Parathyroid adenoma (tissue), 2 donors: ENCODE results near the gene FUZ.

ENCODE experiments used
- H2AFZ ChIP-seq: fragments of 300-600 bp; sonication (generic); one replicate; pipeline ENCODE4 v1.7.0; 2017; ENCODE audit warnings: antibody characterized with exemption, mild to moderate bottlenecking
- H3K27ac ChIP-seq: fragments of 300-600 bp; sonication (generic); one replicate; pipeline ENCODE4 v1.7.0; 2017
- H3K27me3 ChIP-seq: fragments of 300-600 bp; sonication (generic); one replicate; pipeline ENCODE4 v1.7.0; 2017; ENCODE audit warnings: low read length; ENCODE audit not compliant: control insufficient read depth, insufficient read depth
- H3K36me3 ChIP-seq: fragments of 300-600 bp; sonication (generic); one replicate; pipeline ENCODE4 v1.7.0; 2017; ENCODE audit warnings: low read length; ENCODE audit not compliant: control insufficient read depth, insufficient read depth
- H3K4me1 ChIP-seq: fragments of 300-600 bp; sonication (generic); one replicate; pipeline ENCODE4 v1.7.0; 2017; ENCODE audit warnings: control low read depth
- H3K4me2 ChIP-seq: fragments of 300-600 bp; sonication (generic); one replicate; pipeline ENCODE4 v1.7.0; 2017; ENCODE audit warnings: low read length
- H3K4me3 ChIP-seq: fragments of 300-600 bp; sonication (generic); one replicate; pipeline ENCODE4 v1.7.0; 2017; ENCODE audit warnings: low read depth, low read length
- H3K79me2 ChIP-seq: fragments of 300-600 bp; sonication (generic); one replicate; pipeline ENCODE4 v1.7.0; 2017; ENCODE audit warnings: control low read depth
- H3K9ac ChIP-seq: fragments of 300-600 bp; sonication (generic); one replicate; pipeline ENCODE4 v1.7.0; 2017; ENCODE audit warnings: mild to moderate bottlenecking
- H3K9me3 ChIP-seq: fragments of 300-600 bp; sonication (generic); one replicate; pipeline ENCODE4 v1.7.0; 2017; ENCODE audit warnings: low read length; ENCODE audit not compliant: control insufficient read depth
- TF ChIP-seq, protein P1 (sequence below): fragments of 300-600 bp; sonication (generic); IDR thresholded peaks from one replicate; pipeline ENCODE4 v1.7.0; 2017; ENCODE audit warnings: antibody characterized with exemption, mild to moderate bottlenecking
- donor health status: primary hyperparathyroidism.

The FUZ gene

DNA sequence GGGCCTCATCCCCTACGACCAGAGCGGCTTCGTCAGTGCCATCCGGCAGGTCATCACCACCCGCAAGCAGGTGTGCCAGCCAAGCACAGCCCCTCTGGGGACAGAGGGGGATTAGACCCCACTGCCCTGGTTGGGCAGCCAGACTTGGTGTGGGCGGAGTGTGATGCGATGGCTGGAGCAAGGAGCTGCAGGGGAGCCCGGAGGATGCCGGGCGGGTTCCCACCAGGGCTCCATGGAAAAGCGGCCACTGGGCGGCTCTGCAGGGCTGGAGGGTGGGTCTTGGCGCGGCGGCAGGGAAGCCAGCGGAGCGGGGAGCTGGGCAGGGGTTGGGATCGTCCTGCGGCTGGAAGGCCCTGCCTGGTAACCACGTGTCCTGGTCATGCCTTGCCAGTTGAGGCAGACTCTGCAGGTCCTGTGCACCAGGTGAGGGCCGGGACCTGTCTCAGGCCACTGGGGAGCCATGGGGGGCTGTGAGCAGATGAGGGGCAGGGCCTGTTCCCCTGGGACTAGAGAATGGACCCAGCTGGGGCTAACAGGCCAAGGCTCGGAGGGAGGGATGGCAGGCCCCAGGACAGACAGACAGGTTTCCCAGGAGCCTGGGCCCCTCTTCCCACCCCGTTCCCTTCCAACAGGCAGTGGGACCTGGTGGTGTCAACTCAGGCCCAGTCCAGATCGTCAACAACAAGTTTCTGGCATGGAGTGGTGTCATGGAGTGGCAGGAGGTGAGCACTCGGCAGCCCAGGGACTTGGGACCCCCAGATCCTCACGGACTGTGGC lies 44.2 kb upstream of the FUZ start:
- Histone ChIP-seq H2AFZ (no peak overlapping the region), H3K9ac (no peak overlapping the region), H3K79me2 (peaks cover 5% of the 10 kb centered on the region), H3K4me1 (peaks cover under 1% of the 10 kb centered on the region), H3K27me3 (no peaks in the 10 kb centered on the region), H3K36me3 (no peaks in the 10 kb centered on the region), H3K4me2 (no peak overlapping the region), H3K9me3 (no peaks in the 10 kb centered on the region), H3K27ac (no peak overlapping the region), H3K4me3 (no peak overlapping the region)
- TF ChIP-seq, protein P1, sequence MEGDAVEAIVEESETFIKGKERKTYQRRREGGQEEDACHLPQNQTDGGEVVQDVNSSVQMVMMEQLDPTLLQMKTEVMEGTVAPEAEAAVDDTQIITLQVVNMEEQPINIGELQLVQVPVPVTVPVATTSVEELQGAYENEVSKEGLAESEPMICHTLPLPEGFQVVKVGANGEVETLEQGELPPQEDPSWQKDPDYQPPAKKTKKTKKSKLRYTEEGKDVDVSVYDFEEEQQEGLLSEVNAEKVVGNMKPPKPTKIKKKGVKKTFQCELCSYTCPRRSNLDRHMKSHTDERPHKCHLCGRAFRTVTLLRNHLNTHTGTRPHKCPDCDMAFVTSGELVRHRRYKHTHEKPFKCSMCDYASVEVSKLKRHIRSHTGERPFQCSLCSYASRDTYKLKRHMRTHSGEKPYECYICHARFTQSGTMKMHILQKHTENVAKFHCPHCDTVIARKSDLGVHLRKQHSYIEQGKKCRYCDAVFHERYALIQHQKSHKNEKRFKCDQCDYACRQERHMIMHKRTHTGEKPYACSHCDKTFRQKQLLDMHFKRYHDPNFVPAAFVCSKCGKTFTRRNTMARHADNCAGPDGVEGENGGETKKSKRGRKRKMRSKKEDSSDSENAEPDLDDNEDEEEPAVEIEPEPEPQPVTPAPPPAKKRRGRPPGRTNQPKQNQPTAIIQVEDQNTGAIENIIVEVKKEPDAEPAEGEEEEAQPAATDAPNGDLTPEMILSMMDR: no peak

DNA sequence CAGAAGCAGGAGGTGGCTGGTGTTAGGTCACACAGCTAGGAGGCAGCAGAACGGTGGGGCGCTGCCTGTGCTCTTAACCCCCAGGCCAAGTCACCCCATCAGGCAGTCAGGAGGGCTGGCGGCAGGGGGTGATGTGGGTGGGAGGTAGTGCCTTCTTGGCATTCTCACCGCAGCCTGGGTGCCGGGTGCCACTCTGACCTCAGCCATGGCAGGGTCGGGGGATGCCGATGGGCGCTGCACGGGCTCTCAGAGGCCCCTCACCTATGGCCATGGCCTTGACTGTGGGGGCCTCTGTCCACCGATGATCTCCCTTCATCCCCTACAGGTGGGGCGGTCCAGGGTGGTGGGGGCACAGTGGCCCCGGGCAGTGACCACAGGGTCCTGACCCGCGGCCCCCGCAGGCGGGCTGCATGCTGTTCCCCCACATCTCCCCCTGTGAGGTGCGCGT lies 43.5 kb upstream of the FUZ start:
- Histone ChIP-seq H3K4me3 (no peak overlapping the region), H3K79me2 (peaks cover 10% of the 10 kb centered on the region), H3K4me1 (peaks cover 4% of the 10 kb centered on the region), H3K4me2 (no peak overlapping the region), H3K9me3 (no peaks in the 10 kb centered on the region), H3K27ac (no peak overlapping the region), H3K9ac (no peak overlapping the region), H3K36me3 (no peaks in the 10 kb centered on the region), H2AFZ (no peak overlapping the region), H3K27me3 (no peaks in the 10 kb centered on the region)
- TF ChIP-seq, protein P1: no peak

DNA sequence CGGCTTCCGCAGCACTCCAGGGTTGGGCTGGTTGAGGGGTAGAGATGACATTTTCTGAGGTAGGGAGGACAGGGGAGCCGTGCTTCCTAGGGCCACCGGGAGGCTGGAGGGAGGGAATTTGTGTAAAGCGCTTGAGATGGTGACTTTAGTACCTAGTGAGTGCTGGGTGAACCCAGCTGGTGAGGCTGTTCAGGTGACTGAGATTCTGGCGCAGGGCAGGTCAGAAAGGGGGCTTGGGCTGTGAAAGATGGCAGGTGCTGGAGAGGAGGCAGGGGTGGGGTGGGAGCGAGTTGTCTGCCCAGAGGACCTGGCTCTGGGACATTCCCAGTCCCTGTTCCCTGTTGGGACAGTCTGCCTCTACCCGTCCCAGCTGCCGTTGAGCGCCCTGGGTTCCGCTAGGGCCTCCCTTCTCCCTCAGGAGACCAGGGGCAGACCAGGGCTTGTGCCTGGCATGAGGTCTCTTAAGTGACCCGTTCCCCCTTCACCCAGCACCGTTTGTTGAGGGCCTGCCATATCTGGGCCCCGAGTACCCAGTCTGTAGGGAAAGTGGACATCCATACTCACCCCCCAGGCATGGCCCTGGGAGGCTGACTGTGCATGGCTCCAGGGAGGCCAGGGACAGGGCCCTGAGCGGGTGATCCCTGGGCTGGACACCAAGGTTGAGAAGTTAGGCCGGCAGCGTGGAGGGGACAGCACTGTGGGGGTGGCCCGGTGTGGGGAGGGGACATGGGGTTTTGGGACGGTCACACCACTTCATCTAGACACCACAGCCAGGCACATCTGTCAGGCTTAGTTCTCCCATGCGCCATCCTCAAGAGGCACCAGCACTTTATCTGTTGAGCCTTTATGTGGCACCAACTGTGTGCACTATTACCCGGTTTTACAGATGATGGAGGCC lies 42.8 kb upstream of the FUZ start:
- TF ChIP-seq, protein P1: no peak
- no peaks in the 10 kb centered on the region for H3K27me3 ChIP-seq
- no peaks in the 10 kb centered on the region for H3K36me3 ChIP-seq
- H3K9ac ChIP-seq: no peak overlapping the region
- H3K4me3 ChIP-seq: no peak overlapping the region
- no peaks in the 10 kb centered on the region for H3K9me3 ChIP-seq
- H2AFZ ChIP-seq: no peak overlapping the region
- peaks cover 10% of the 10 kb centered on the region for H3K79me2 ChIP-seq
- no peak overlapping the region for H3K4me2 ChIP-seq
- no peak overlapping the region for H3K27ac ChIP-seq
- H3K4me1 ChIP-seq: peaks cover 4% of the 10 kb centered on the region

DNA sequence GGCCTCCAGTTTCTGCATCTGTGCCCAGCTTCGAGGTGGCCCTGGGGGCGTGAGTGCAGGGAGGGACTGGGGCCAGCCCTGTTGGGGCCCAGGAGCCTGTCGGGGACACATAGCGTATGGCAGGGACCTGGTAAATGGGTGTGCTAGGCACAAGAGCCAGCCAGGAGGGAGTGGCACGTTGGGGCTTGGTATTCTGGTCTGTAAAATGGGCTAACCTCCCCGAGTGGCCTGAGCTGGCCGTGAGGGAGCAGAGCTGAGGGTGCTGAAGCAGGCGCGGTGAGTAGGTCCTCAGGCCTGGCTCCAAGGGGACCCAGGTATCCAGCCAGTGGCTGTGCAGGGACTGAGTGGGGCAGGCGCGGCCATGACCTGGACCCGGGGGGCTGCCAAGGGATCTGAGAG lies 42.2 kb upstream of the FUZ start:
- Histone ChIP-seq H3K79me2 (peaks cover 10% of the 10 kb centered on the region), H3K9ac (no peak overlapping the region), H3K9me3 (no peaks in the 10 kb centered on the region), H3K27ac (no peak overlapping the region), H2AFZ (no peak overlapping the region), H3K4me3 (no peak overlapping the region), H3K4me2 (no peak overlapping the region), H3K27me3 (no peaks in the 10 kb centered on the region), H3K4me1 (peaks cover 4% of the 10 kb centered on the region), H3K36me3 (no peaks in the 10 kb centered on the region)
- TF ChIP-seq, protein P1: no peak
